CD4-positive, alpha-beta memory T cell (primary cell): Measurements from ENCODE around the gene LIN52. TPM values are rescaled to one million over a fixed set of nuclear protein-coding genes. Genes with fewer than 3 reads are reported as not detected.
A peak's percentile ranks its signal among the peaks of the same experiment; 100 is the strongest.

Experiments used
- CTCF ChIA-PET: fragments of 350-600 bp; sonication (Branson Sonifier 250); formaldehyde crosslinking; loops from one replicate; lab custom pipeline; 2021; ENCODE audit warnings: inconsistent platforms; ENCODE audit not compliant: partially characterized antibody; lab: Charles Lee
- POLR2A ChIA-PET: fragments of 350-600 bp; sonication (Branson Sonifier 250); formaldehyde crosslinking; loops from one replicate; lab custom pipeline; 2021; ENCODE audit not compliant: partially characterized antibody; lab: Charles Lee
- DNase-seq, 5 donors: peaks; one replicate each; pipeline versions ENCODE4 v3.0.0 to v3.0.0-alpha.2; 2020 to 2022; ENCODE audit warnings: mixed read lengths in 1 of 5
- H3K27ac ChIP-seq: one replicate; pipeline ENCODE4 v1.7.0; 2013; ENCODE audit warnings: low read depth, low read length
- H3K27me3 ChIP-seq: 2 replicates; pipeline ENCODE4 v1.7.0; 2013; ENCODE audit warnings: mild to moderate bottlenecking, low read length, moderate library complexity; ENCODE audit not compliant: insufficient read depth
- H3K36me3 ChIP-seq: 2 replicates; pipeline ENCODE4 v1.7.0; 2013; ENCODE audit warnings: mild to moderate bottlenecking, low read length, moderate library complexity; ENCODE audit not compliant: insufficient read depth
- H3K4me1 ChIP-seq: 2 replicates; pipeline ENCODE4 v1.7.0; 2013; ENCODE audit warnings: mild to moderate bottlenecking, low read length, moderate library complexity; ENCODE audit not compliant: insufficient read depth
- H3K4me3 ChIP-seq, 2 donors: one replicate each; pipeline ENCODE4 v1.7.0; 2013; ENCODE audit warnings: low read length in 2 of 2, mild to moderate bottlenecking in 1 of 2
- H3K9me3 ChIP-seq, 2 donors: one replicate each; pipeline ENCODE4 v1.7.0; 2013; ENCODE audit warnings: low read length in 2 of 2, control low read depth in 1 of 2; ENCODE audit not compliant: control insufficient read depth in 1 of 2
- H3K27ac Mint-ChIP-seq, 7 donors: one replicate each; pipeline ENCODE4 v1.8.0; 2020 to 2021; ENCODE audit warnings: mixed read lengths in 7 of 7, mild to moderate bottlenecking in 6 of 7, inconsistent platforms in 3 of 7, moderate library complexity in 3 of 7
- H3K27me3 Mint-ChIP-seq, 2 donors: one replicate each; pipeline ENCODE4 v1.8.0; 2020 to 2021; ENCODE audit warnings: mixed read lengths in 2 of 2
- H3K36me3 Mint-ChIP-seq, 2 donors: one replicate each; pipeline ENCODE4 v1.8.0; 2020 to 2021; ENCODE audit warnings: mixed read lengths in 2 of 2, inconsistent platforms in 1 of 2, mild to moderate bottlenecking in 1 of 2
- H3K4me1 Mint-ChIP-seq, 4 donors: one replicate each; pipeline ENCODE4 v1.8.0; 2020 to 2021; ENCODE audit warnings: mixed read lengths in 4 of 4, mild to moderate bottlenecking in 1 of 4
- H3K4me3 Mint-ChIP-seq, 8 donors: one replicate each; pipeline ENCODE4 v1.8.0; 2020 to 2021; ENCODE audit warnings: mixed read lengths in 8 of 8, mild to moderate bottlenecking in 7 of 8, moderate library complexity in 6 of 8, inconsistent platforms in 3 of 8
- H3K9me3 Mint-ChIP-seq, 8 donors: one replicate each; pipeline ENCODE4 v1.8.0; 2020 to 2021; ENCODE audit warnings: mixed read lengths in 8 of 8, mild to moderate bottlenecking in 5 of 8, inconsistent platforms in 3 of 8, moderate library complexity in 1 of 8
- intact Hi-C: fragments of 100-400 bp; cut with micrococcal nuclease; formaldehyde crosslinking; loops from one replicate; pipeline ENCODE4 v1.15.1; 2023
- polyA plus RNA-seq, 2 donors: library from polyadenylated mRNA; unstranded; fragments of 300-500 nt; fragmentation: Illumina TruSeq; gene quantifications; one replicate each; pipeline ENCODE4 v1.2.3, GENCODE V29; 2021
- total RNA-seq, 2 experiments: library from RNA; stranded (reverse); gene quantifications; one replicate each; pipeline ENCODE4 v1.2.3, GENCODE V29; 2021

The LIN52 gene
- total and polyA plus RNA-seq, 4 experiments from 2014 or later = 9.4 to 17.5 (median 11.9) TPM

DNA sequence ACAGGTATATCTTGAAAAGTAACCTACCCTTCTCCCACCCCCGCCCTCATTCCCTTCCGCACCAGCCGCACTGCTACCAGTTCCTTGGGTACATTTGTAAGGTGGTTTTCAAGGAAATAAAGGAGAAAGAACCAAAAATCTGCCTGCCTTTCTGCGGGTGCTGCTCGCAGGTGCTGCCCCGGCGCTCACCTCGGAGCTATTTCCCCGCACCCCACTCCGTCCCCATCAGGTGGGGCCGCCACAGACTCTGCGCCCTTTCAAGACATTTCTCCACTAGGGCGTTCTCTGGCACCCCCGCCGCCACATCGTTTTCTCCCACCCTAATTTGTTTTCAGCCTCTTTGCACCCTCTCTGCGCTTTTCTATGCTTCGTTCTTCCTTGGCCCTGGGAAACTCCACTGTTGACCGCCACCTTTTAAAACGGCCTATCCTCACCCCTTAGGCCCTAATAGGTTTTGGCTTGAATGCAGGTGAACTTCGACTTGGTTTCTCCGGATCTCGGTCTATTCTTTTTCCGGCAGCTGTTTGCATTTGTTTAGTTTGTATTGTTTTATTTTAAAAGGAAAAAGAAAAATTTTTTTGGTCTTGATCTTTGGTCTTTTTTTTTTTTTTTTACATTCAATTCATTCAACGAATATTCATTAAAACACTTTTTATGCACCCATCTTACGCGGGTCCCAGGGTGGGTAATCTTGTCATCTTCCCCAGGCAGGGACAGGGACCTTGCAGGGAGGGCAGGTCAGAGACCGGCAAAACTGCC lies 157.4 kb downstream of the LIN52 start:
- peaks cover 59% of the 10 kb centered on the region for H3K27me3 ChIP-seq
- H3K9me3 Mint-ChIP-seq = no peaks in the 10 kb centered on the region
- POLR2A ChIA-PET = no interaction called here
- peaks cover 63 to 76% of the 10 kb centered on the region in 2 donors for H3K27me3 Mint-ChIP-seq
- no peak overlapping the region for H3K4me3 ChIP-seq
- H3K4me3 Mint-ChIP-seq = peak overlapping the region; percentile 44 to 87 (median 74)
- H3K27ac Mint-ChIP-seq = no peak overlapping the region
- no peaks in the 10 kb centered on the region for H3K9me3 ChIP-seq
- intact Hi-C loops = no loop called here
- H3K36me3 ChIP-seq = no peaks in the 10 kb centered on the region
- peaks cover 0 to 4% of the 10 kb centered on the region in 2 donors for H3K36me3 Mint-ChIP-seq
- no peak overlapping the region for H3K27ac ChIP-seq
- DNase-seq = no peak
- H3K4me1 ChIP-seq = peaks cover 20% of the 10 kb centered on the region
- H3K4me1 Mint-ChIP-seq = peaks cover 10 to 35% (median 19%) of the 10 kb centered on the region in 4 donors
- CTCF ChIA-PET = no interaction called here

- peaks cover 10 to 35% (median 19%) of the 10 kb centered on the region in 4 donors for H3K4me1 Mint-ChIP-seq
- no peaks in the 10 kb centered on the region for H3K9me3 ChIP-seq
- H3K9me3 Mint-ChIP-seq = no peaks in the 10 kb centered on the region
- CTCF ChIA-PET = no interaction called here
- POLR2A ChIA-PET = no interaction called here
- no peak for DNase-seq
- H3K27me3 Mint-ChIP-seq = peaks cover 59 to 75% of the 10 kb centered on the region in 2 donors
- H3K36me3 Mint-ChIP-seq = peaks cover 0 to 4% of the 10 kb centered on the region in 2 donors
- peaks cover 56% of the 10 kb centered on the region for H3K27me3 ChIP-seq
- H3K4me1 ChIP-seq = peaks cover 20% of the 10 kb centered on the region
- no peaks in the 10 kb centered on the region for H3K36me3 ChIP-seq
- no peak overlapping the region for H3K27ac ChIP-seq
- H3K4me3 ChIP-seq = no peak overlapping the region
- peak overlapping the region in 1 of 8 donors; percentile 70 for H3K4me3 Mint-ChIP-seq
- no peak overlapping the region for H3K27ac Mint-ChIP-seq
- intact Hi-C loops = no loop called here
Measured at GRCh38 chr14:74242780-74243042, 158.0 kb downstream of the LIN52 start.

DNA sequence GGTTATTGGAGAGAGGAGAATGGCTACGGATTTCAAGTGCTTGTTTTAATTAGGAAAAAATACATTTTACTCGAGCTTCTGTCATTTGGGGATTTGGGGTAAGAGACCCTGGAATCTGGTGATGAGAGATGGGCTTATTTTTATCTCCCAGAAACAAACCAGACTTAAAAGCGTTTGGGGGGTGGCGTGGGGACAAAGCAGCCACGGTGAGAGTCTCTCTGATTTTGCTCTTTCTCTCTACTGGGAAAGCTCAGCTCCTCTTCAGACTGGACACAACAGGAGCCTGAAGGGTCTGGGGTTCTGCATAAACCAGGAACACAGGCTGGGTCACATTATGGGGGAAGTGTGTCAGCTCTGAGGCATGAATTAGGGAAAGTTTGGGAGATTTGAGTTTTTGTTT lies 158.3 kb downstream of the LIN52 start:
- Mint-ChIP-seq H3K4me1 (peaks cover 10 to 35% (median 19%) of the 10 kb centered on the region in 4 donors), H3K4me3 (peak overlapping the region in 3 of 8 donors; percentile 13 to 26 (median 26)), H3K9me3 (no peaks in the 10 kb centered on the region), H3K36me3 (peaks cover 0 to 4% of the 10 kb centered on the region in 2 donors), H3K27ac (no peak overlapping the region), H3K27me3 (peaks cover 58 to 76% of the 10 kb centered on the region in 2 donors)
- peaks cover 20% of the 10 kb centered on the region for H3K4me1 ChIP-seq
- no peaks in the 10 kb centered on the region for H3K9me3 ChIP-seq
- ChIA-PET POLR2A (no interaction called here), CTCF (no interaction called here)
- intact Hi-C loops = no loop called here
- no peaks in the 10 kb centered on the region for H3K36me3 ChIP-seq
- no peak for DNase-seq
- H3K4me3 ChIP-seq = no peak overlapping the region
- no peak overlapping the region for H3K27ac ChIP-seq
- H3K27me3 ChIP-seq = peaks cover 56% of the 10 kb centered on the region

DNA sequence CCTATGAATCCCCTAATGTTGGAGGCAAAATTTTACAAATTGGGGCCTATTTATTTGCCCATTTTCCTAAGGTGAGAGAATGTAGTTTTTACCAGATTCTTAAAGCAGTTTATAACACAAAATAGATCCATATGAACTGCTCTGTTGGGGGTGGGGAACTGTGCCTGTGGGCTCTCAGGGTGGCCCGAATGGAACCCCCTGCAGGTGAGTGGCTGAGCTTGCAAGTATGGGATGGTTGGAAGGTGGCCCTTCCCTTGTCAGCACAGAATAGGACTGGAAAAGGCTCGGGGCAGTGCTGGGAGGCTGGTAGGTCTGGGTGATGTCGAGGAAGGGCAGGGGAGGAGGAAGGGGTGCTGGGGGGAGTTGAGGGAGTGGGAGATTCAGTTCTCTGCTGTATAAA lies 159.4 kb downstream of the LIN52 start:
- Histone ChIP-seq H3K27me3 (peaks cover 48% of the 10 kb centered on the region), H3K27ac (no peak overlapping the region), H3K9me3 (no peaks in the 10 kb centered on the region), H3K36me3 (no peaks in the 10 kb centered on the region), H3K4me3 (no peak overlapping the region), H3K4me1 (peaks cover 20% of the 10 kb centered on the region)
- Mint-ChIP-seq H3K27ac (no peak overlapping the region), H3K27me3 (peaks cover 51 to 66% of the 10 kb centered on the region in 2 donors), H3K4me1 (peaks cover 9 to 30% (median 19%) of the 10 kb centered on the region in 4 donors), H3K4me3 (no peak overlapping the region), H3K9me3 (no peaks in the 10 kb centered on the region), H3K36me3 (peaks cover 0 to 4% of the 10 kb centered on the region in 2 donors)
- ChIA-PET CTCF (no interaction called here), POLR2A (no interaction called here)
- DNase-seq = no peak
- intact Hi-C loops = no loop called here

- peaks cover 49 to 65% of the 10 kb centered on the region in 2 donors for H3K27me3 Mint-ChIP-seq
- no peak overlapping the region for H3K27ac Mint-ChIP-seq
- Histone ChIP-seq H3K4me1 (peaks cover 15% of the 10 kb centered on the region), H3K27ac (no peak overlapping the region), H3K4me3 (no peak overlapping the region), H3K36me3 (no peaks in the 10 kb centered on the region), H3K27me3 (peaks cover 43% of the 10 kb centered on the region), H3K9me3 (no peaks in the 10 kb centered on the region)
- H3K4me1 Mint-ChIP-seq = peaks cover 9 to 27% (median 17%) of the 10 kb centered on the region in 4 donors
- POLR2A ChIA-PET = no interaction called here
- H3K36me3 Mint-ChIP-seq = peaks cover 0 to 4% of the 10 kb centered on the region in 2 donors
- DNase-seq = no peak
- no peaks in the 10 kb centered on the region for H3K9me3 Mint-ChIP-seq
- no peak overlapping the region for H3K4me3 Mint-ChIP-seq
- CTCF ChIA-PET = interaction anchor here (2.3 kb wide), 1 partner anchor 12 kb away, joined by 8 read pairs; no protein-coding TSS in a partner anchor
- intact Hi-C loops = no loop called here
Measured at GRCh38 chr14:74245292-74245691, 160.5 kb downstream of the LIN52 start.

DNA sequence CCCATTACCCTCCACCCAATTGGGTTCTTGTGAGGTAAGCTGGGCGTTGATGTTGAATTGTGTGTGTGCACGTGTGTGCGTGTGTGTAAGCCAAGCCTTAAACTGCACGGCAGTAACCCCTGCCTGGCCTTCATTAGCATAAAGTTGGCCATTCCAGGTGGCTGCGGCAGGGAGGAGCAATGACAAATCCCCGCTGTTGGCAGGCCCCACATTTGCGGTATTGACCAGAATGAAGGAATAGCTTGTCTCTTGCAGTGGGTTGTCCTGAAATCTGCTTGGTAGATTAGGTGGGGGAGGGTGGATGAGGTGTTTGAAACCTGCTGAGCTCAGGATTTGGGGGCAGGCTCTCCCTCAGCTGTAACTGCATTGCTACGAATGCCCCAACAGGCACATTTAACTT lies 161.8 kb downstream of the LIN52 start:
- peaks cover 48 to 65% of the 10 kb centered on the region in 2 donors for H3K27me3 Mint-ChIP-seq
- no peak overlapping the region for H3K4me3 Mint-ChIP-seq
- no peak overlapping the region for H3K27ac ChIP-seq
- H3K4me3 ChIP-seq = no peak overlapping the region
- H3K36me3 ChIP-seq = no peaks in the 10 kb centered on the region
- POLR2A ChIA-PET = no interaction called here
- H3K27me3 ChIP-seq = peaks cover 32% of the 10 kb centered on the region
- H3K4me1 Mint-ChIP-seq = peaks cover 9 to 21% (median 13%) of the 10 kb centered on the region in 4 donors
- H3K36me3 Mint-ChIP-seq = peaks cover 0 to 4% of the 10 kb centered on the region in 2 donors
- H3K9me3 Mint-ChIP-seq = no peaks in the 10 kb centered on the region
- peaks cover 7% of the 10 kb centered on the region for H3K4me1 ChIP-seq
- intact Hi-C loops = no loop called here
- CTCF ChIA-PET = interaction anchor here (2.3 kb wide), 1 partner anchor 10 kb away, joined by 8 read pairs; no protein-coding TSS in a partner anchor
- H3K27ac Mint-ChIP-seq = no peak overlapping the region
- no peaks in the 10 kb centered on the region for H3K9me3 ChIP-seq
- no peak for DNase-seq

GRCh38 chr14:74248017-74248416 lies 163.3 kb downstream of the LIN52 start:
- H3K4me1 Mint-ChIP-seq = peaks cover 4 to 9% (median 6%) of the 10 kb centered on the region in 4 donors
- intact Hi-C loops = no loop called here
- Histone ChIP-seq H3K27ac (no peak overlapping the region), H3K4me3 (no peak overlapping the region), H3K9me3 (no peaks in the 10 kb centered on the region), H3K4me1 (peaks cover 8% of the 10 kb centered on the region), H3K27me3 (peaks cover 21% of the 10 kb centered on the region), H3K36me3 (no peaks in the 10 kb centered on the region)
- H3K9me3 Mint-ChIP-seq = no peaks in the 10 kb centered on the region
- ChIA-PET CTCF (interaction anchor here (1.0 to 1.5 kb wide), 3 partner anchors 9 to 136 kb away, joined by 3 to 13 read pairs (median 5); no protein-coding TSS in a partner anchor), POLR2A (no interaction called here)
- H3K27me3 Mint-ChIP-seq = peaks cover 36 to 54% of the 10 kb centered on the region in 2 donors
- peaks cover 0 to 4% of the 10 kb centered on the region in 2 donors for H3K36me3 Mint-ChIP-seq
- no peak for DNase-seq
- H3K4me3 Mint-ChIP-seq = no peak overlapping the region
- H3K27ac Mint-ChIP-seq = no peak overlapping the region
